Measurements from ENCODE around the gene FAM3D. TPM values are rescaled to one million over a fixed set of nuclear protein-coding genes. Genes with fewer than 3 reads are reported as not detected.

Gene FAM3D
- total RNA-seq, 2 experiments from 2014 or later = not detected

DNA sequence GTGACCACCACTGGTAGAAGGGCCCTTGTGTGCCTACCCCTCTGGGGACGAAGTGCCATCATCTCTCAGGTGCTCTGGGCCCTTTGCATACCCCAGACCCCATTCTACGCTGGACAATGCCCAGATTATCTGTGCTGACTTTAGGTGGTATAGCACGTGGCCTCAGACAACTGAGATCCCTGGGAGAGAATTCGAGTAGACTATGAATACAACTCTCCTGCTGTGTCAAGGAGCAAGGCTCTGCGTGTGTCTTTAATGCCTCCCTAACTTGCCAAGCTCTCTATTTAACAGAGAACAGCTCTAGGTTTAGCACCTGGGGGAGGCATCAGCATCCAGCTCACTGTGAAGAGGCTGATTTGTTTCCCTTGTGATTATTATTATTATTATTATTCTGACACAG, 29.1 kb downstream of the FAM3D start:
- ATAC-seq (ENCODE audit: low read depth) = no peak
- POLR2A ChIA-PET = no interaction called here
- H3K27ac Mint-ChIP-seq = no peak overlapping the region
- no peaks in the 10 kb centered on the region for H3K9me3 Mint-ChIP-seq
- no peaks in the 10 kb centered on the region for H3K36me3 Mint-ChIP-seq
- DNase-seq = no peak
- no peaks in the 10 kb centered on the region for H3K4me1 Mint-ChIP-seq
- H3K27me3 Mint-ChIP-seq = no peaks in the 10 kb centered on the region
- H3K4me3 Mint-ChIP-seq = no peak overlapping the region

DNA sequence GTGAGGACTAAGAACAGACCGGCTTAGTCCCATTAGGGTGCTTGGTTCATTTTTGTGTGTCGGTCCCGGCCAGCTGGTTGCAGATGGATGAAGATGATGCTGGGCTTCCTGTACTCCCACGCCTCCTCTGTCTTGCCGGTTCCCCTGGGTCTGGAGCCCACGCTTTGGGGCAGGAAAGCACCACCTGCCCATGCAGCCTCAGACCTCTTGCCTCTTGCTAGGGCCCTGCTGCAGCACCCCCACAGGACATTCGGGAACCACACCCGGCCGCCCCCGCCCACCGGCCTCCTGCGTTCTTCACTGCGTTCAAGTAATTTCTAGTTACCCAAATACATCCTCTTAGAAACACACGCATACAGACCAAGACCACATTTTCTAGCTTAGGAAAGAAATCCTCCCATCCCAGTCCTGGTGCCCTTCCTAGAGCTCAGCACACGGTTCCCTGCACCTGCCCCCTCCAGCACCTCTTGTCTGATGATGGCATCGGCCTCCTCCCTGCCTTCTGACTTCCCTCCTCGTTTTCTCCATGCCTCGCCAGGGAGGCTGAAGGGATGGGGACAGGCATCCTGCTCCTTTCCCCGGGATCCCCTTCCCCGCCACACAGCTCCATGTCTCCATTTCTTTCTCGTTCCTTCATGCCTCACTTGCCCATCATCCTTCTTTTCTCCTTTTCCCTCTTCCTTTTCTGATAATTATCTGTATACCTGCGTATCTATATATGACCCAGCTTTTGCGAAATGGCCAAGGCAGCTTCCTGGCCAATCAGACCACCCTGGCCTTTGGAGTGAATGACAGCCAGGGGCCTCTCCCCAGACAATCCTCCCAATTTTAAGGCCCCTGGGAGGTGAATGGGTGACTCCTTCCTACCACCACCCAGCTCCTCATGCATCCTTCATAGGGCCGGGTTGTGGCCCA, 30.9 kb downstream of the FAM3D start:
- no peaks in the 10 kb centered on the region for H3K36me3 Mint-ChIP-seq
- POLR2A ChIA-PET = no interaction called here
- H3K4me3 Mint-ChIP-seq = no peak overlapping the region
- no peak for ATAC-seq (ENCODE audit: low read depth)
- H3K9me3 Mint-ChIP-seq = no peaks in the 10 kb centered on the region
- no peak for DNase-seq
- no peak overlapping the region for H3K27ac Mint-ChIP-seq
- no peaks in the 10 kb centered on the region for H3K27me3 Mint-ChIP-seq
- no peaks in the 10 kb centered on the region for H3K4me1 Mint-ChIP-seq

DNA sequence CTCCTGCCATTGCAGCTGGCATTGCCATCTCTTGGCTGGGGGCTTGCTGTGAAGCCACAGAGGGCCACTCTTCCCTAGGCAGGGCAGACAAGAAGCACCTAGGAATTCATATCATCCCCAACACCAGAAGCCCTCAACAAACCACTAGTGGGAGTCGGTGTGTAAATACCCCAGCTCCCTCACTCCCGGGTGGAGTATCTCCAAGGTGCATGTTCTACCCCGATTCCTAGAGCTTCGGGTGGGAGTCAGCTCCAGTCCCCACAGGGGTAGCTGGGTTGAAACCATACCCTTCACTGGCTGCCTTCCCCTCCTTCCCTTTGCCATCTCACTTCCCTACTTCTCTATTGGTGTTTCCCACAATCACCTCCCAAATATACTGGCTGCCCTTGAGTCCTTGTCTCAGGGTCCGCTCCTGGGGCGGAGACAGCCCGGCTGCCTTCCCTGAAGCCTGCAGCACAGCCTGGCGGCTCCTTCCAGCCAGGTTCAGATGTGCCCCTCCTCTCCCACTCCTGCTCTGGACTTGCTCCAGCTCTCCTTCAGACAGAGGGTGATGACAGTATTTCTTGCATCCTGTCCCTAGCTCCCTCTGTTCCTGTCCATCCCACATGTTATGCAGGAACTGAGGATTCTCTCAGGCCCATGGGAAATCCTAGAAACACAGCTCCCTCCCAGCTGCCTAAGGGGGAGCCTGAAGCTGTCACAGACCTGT, 33.3 kb downstream of the FAM3D start:
- DNase-seq (no peak), ATAC-seq (ENCODE audit: low read depth) (no peak)
- POLR2A ChIA-PET = no interaction called here
- no peak overlapping the region for H3K27ac Mint-ChIP-seq
- H3K27me3 Mint-ChIP-seq = no peaks in the 10 kb centered on the region
- no peaks in the 10 kb centered on the region for H3K9me3 Mint-ChIP-seq
- H3K4me3 Mint-ChIP-seq = no peak overlapping the region
- no peaks in the 10 kb centered on the region for H3K36me3 Mint-ChIP-seq
- H3K4me1 Mint-ChIP-seq = no peaks in the 10 kb centered on the region

DNA sequence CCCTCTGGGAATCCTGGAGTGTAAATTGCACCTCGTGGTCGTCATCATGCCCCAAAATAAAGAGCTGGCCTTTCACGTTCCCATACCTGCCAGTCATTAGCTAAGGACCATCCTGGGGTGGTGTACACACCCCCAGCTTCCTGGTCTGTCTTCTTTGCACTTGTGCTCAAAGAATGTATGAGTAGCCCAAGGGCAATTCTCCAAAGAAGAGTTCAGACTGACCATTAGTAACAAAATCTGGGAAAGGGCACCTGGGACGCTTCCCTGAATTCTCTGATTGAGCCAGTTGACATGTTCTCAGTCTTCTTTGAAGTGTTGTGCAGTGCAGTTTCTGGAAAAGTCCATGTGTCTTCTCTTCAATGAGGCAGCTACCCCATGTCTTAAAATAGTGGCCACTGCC, 34.8 kb downstream of the FAM3D start:
- no peak for ATAC-seq (ENCODE audit: low read depth)
- Mint-ChIP-seq H3K36me3 (no peaks in the 10 kb centered on the region), H3K4me1 (no peaks in the 10 kb centered on the region), H3K9me3 (no peaks in the 10 kb centered on the region), H3K27me3 (no peaks in the 10 kb centered on the region), H3K4me3 (no peak overlapping the region), H3K27ac (no peak overlapping the region)
- DNase-seq = no peak
- POLR2A ChIA-PET = no interaction called here

DNA sequence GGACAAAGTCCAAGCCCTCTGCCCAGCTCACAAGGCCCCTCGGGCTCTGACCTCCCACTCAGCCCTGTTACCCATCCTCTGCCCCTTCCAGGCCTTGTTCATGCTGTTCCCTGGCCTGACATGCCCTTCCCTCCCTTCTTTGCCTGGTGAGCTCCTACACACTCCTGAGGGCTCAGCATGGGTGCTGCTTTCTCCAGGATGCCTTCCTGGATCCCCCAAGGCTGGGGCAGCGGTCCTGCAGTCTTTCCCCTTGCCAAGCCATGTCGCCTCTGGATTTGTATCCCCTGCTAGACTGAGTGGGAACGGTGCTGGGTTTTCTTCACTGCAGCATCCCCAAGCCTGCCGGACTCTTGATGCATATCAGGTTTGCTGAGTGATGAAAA, 35.9 kb downstream of the FAM3D start:
- Mint-ChIP-seq H3K4me3 (no peak overlapping the region), H3K4me1 (no peaks in the 10 kb centered on the region), H3K27me3 (no peaks in the 10 kb centered on the region), H3K36me3 (no peaks in the 10 kb centered on the region), H3K27ac (no peak overlapping the region), H3K9me3 (no peaks in the 10 kb centered on the region)
- DNase-seq (no peak), ATAC-seq (ENCODE audit: low read depth) (no peak)
- POLR2A ChIA-PET = interaction anchor here (0.7 kb wide), 1 partner anchor 323 kb away, joined by 3 read pairs; no protein-coding TSS in a partner anchor

DNA sequence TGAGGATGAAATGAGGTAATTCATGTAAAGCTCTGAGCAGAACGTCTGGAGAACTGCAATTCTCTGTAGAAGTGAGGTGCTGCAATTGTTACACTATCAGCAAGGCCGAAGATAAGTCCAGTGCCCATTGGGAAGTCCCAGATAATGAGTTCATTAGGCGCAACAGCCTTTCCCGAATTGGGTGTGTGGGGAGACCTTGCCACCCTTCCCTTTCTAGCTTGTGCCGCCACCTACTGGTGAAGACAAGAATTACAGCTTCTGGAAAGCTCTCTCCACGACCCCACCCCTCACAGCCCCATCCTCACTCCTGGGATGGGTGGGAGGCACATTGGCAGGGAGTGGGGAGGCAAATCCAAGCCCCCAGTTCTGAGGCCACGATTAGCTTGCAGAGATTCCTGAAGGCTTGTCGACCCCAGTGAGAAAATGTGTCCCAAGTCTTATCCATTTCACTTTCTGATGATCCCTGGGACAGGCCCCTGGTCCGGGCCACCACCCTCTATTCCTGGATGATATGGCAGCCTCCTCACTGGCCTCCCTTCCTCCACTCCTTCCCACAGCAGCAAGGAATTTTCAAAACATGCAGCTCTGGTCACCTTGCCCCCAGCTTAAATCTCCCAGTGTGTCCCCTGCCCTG, 36.4 kb downstream of the FAM3D start:
- Mint-ChIP-seq H3K27ac (no peak overlapping the region), H3K27me3 (no peaks in the 10 kb centered on the region), H3K9me3 (no peaks in the 10 kb centered on the region), H3K4me3 (no peak overlapping the region), H3K4me1 (no peaks in the 10 kb centered on the region), H3K36me3 (no peaks in the 10 kb centered on the region)
- ATAC-seq (ENCODE audit: low read depth) (no peak), DNase-seq (peak; percentile 49)
- POLR2A ChIA-PET = interaction anchor here (0.7 kb wide), 1 partner anchor 322 kb away, joined by 3 read pairs; no protein-coding TSS in a partner anchor

DNA sequence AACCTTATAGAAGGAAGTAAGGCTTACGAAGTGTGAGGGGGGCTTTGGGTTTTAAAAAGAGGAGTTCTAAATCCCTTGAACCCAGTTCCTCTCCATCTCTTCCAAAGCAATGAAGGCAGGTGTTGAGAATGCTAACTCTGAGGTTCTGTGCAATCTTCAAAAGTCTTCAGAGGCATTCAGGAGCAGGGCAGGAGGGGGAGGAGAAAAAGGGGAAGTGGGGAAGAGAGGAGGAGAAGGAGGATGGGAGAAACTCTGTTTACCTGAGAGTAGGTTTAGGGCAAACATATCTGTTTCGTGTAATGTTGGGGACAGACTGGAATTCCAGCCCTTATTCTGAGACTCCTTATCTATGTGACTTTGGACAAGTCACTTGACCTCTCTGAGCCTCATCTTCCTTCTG, 36.9 kb downstream of the FAM3D start:
- ATAC-seq (ENCODE audit: low read depth) (no peak), DNase-seq (no peak)
- POLR2A ChIA-PET = no interaction called here
- Mint-ChIP-seq H3K27me3 (no peaks in the 10 kb centered on the region), H3K36me3 (no peaks in the 10 kb centered on the region), H3K27ac (no peak overlapping the region), H3K9me3 (no peaks in the 10 kb centered on the region), H3K4me3 (no peak overlapping the region), H3K4me1 (no peaks in the 10 kb centered on the region)

DNA sequence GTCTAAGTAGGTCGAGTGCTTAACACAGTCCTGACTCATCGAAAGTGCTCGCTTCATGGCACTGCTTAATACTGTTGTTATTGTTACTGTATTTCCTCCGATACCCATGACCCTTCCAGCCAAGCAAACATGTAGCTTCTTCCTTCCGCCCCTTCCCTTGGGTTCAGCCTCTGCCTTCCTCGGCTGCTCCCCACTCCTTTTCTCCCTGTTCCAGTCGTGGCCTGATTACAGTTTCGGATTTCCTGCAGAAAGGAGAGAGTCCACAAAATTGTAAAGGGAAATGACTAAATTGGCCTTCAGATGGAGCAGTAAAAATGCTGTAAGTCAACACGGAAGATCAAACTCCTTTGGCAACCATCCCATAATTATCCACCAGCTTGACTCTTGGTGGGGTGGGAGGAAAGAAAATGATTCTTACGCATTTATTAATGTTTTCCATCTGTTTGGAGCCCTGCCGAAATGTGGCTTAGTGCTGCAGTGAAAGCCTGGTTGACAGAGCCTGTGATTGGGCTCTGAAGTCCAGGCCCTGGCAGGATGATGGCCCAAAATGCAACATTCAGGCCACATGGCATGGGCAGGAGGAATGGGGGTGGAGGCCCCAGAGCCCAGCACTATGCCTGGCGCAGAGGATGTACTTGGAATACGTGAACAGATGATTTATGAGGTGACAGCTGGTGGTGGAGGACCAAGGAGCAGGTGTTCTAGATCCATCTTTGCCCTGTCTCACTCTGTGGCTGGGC, 37.6 kb downstream of the FAM3D start:
- Mint-ChIP-seq H3K4me1 (no peaks in the 10 kb centered on the region), H3K9me3 (no peaks in the 10 kb centered on the region), H3K27ac (no peak overlapping the region), H3K36me3 (no peaks in the 10 kb centered on the region), H3K27me3 (no peaks in the 10 kb centered on the region), H3K4me3 (no peak overlapping the region)
- DNase-seq (no peak), ATAC-seq (ENCODE audit: low read depth) (no peak)
- POLR2A ChIA-PET = no interaction called here

DNA sequence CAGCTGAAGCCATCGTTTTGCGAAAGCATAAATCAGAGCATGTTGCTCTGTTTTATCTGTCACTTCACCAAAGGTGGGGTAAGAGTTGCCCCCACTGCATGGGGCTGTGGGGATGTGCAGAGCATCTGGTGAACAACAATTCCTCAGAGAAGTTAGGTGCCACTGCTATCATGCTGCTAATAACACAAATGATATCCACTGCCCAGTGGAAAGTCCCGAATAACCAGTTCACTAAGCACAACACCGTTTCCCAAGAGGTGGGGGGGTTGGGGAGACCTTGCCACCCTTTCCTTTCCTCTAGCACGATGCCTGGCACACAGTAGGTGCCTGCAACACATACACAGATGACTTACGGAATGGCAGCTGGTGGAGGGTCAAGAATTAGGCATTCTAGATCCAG, 38.6 kb downstream of the FAM3D start:
- H3K9me3 Mint-ChIP-seq = no peaks in the 10 kb centered on the region
- ATAC-seq (ENCODE audit: low read depth) = no peak
- no peaks in the 10 kb centered on the region for H3K4me1 Mint-ChIP-seq
- POLR2A ChIA-PET = no interaction called here
- no peaks in the 10 kb centered on the region for H3K36me3 Mint-ChIP-seq
- H3K27me3 Mint-ChIP-seq = no peaks in the 10 kb centered on the region
- no peak overlapping the region for H3K27ac Mint-ChIP-seq
- H3K4me3 Mint-ChIP-seq = no peak overlapping the region
- no peak for DNase-seq

DNA sequence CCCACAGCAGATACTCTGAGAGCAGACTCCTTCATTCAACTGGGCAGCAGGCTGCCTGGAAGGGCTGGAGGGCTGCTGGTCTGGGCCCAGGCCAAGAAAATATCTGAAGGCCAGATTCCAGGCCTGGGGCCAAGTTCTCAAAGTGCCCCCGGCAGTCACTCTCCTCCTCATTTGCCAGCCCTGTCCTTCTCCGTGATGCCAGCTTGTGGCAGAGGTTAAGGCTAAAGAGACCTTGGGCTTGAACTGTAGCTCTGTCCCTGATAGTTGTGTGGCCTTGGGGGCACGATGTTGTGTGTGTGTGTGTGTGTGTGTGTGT, 39.0 kb downstream of the FAM3D start:
- Mint-ChIP-seq H3K27ac (no peak overlapping the region), H3K4me3 (no peak overlapping the region), H3K9me3 (no peaks in the 10 kb centered on the region), H3K27me3 (no peaks in the 10 kb centered on the region), H3K36me3 (no peaks in the 10 kb centered on the region), H3K4me1 (no peaks in the 10 kb centered on the region)
- DNase-seq (no peak), ATAC-seq (ENCODE audit: low read depth) (no peak)
- POLR2A ChIA-PET = no interaction called here

DNA sequence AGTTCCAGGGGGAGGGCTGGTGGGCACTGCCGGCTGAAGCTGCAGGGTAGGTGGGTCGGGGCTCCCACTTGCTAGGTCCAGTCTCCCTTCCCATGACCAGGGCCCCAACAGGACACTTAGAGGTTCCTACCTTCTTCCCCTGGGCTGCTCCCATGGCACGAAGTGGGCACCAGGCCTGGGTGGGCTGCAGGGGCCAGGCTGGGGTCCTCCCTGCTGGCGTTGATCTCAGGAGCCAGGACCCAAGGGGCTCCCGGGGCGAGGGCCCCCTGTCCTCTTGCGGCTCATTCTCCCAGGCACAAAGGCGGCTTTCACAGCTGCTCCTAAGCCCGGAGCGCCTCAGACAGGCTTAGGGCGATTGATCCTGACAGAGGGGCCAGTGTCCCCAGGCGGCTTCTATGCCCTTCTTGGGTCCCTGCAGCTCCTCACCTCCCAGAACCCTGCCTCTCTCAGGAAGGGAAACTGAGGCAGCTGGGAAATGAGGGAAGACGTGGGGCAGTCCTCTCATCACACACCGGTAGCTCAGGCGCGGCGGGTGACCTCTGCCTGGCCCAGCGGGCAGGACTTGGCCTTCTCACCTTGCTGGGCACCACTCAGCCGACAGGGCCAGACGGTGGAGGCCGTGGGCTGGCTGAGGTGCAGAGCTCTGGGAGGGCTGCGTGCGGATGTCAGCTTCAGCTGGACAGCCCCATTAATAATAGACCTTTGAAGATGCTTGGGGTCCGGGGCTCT, 39.6 kb downstream of the FAM3D start:
- ATAC-seq (ENCODE audit: low read depth) (no peak), DNase-seq (no peak)
- Mint-ChIP-seq H3K9me3 (no peaks in the 10 kb centered on the region), H3K4me3 (no peak overlapping the region), H3K27ac (no peak overlapping the region), H3K4me1 (no peaks in the 10 kb centered on the region), H3K36me3 (no peaks in the 10 kb centered on the region), H3K27me3 (no peaks in the 10 kb centered on the region)
- POLR2A ChIA-PET = no interaction called here

DNA sequence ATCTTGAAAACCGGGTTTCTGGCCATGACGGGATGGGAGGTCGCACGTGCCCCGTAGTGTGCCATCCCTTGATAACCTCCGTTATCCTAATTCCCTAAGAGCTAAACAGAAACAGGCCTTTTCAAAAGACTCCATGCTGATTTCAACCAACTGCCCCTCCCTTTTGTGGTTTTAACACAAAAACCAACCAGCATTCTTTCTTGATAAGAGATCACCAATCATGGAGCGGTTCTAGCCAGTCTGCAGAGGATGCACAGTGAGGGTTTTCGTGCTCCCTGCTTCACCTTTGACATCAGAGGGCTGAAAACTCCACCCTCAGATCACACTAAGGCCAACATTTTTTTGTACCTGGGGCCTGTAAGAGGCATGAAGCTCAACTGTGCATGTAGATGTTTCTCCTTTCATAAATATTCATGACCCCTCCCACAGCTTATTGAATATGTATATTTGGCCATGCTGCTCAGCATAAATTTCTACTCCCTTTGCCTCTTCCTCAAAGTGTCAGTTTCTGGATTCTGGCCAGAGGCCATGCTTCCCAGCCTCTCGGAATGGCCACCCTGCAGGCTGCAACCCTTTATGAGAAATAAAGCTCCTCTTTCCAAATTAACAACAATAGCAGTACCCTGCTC, 41.3 kb downstream of the FAM3D start:
- no peak for ATAC-seq (ENCODE audit: low read depth)
- Mint-ChIP-seq H3K4me3 (no peak overlapping the region), H3K9me3 (no peaks in the 10 kb centered on the region), H3K27ac (no peak overlapping the region), H3K27me3 (no peaks in the 10 kb centered on the region), H3K36me3 (no peaks in the 10 kb centered on the region), H3K4me1 (no peaks in the 10 kb centered on the region)
- POLR2A ChIA-PET = no interaction called here
- no peak for DNase-seq

DNA sequence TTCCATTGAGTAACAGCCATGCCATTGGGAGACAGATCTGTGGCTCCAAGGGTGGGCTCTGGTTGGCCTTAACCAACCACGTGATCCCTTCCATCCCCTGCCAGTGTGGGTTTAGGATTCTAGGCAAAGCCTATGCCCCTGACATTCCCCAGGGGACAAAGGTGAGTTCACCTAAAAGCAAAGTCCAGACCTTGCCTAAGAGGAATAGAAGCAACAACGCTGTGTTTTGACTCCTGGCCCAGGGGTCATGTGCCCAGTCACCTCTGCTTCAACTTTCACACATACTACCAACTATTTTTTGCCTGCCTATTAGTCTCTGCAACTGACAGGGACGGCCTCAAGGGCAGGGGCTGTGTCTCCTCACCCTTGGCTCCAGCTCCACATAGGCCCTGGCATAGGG, 42.0 kb downstream of the FAM3D start:
- H3K36me3 Mint-ChIP-seq = no peaks in the 10 kb centered on the region

More for the DNA sequence above, 42.0 kb downstream of the FAM3D start:
- POLR2A ChIA-PET = no interaction called here
- no peak overlapping the region for H3K4me3 Mint-ChIP-seq
- no peak overlapping the region for H3K27ac Mint-ChIP-seq
- DNase-seq (no peak), ATAC-seq (ENCODE audit: low read depth) (no peak)
- H3K9me3 Mint-ChIP-seq = no peaks in the 10 kb centered on the region
- H3K4me1 Mint-ChIP-seq = no peaks in the 10 kb centered on the region
- H3K27me3 Mint-ChIP-seq = no peaks in the 10 kb centered on the region

Data from activated naive CD8-positive, alpha-beta T cell treated with anti-CD3 and anti-CD28 coated beads, Interleukin-2, amount 10 ng/mL, durations not matched to agents 7 days and 5 days (primary cell).